T47D (cell line): Measurements from ENCODE around the gene IL1RAP.

ENCODE experiments used
- DNase-seq, 2 experiments: peaks; one replicate each; pipeline versions ENCODE4 v3.0.0 to v3.0.0-alpha.2; 2011 to 2012; ENCODE audit warnings: low read depth in 1 of 2, low spot score in 1 of 2
- JUND ChIP-seq: IDR thresholded peaks from 2 replicates; pipeline ENCODE4 v1.6.1; 2012; ENCODE audit warnings: low read depth
- in situ Hi-C: cut with HindIII; loops from 2 replicates; pipeline ENCODE4 v1.10.0; 2016; ENCODE audit warnings: low sequenced_read_pairs, low pct_unique_long_range_greater_than_20kb

The IL1RAP gene

DNA sequence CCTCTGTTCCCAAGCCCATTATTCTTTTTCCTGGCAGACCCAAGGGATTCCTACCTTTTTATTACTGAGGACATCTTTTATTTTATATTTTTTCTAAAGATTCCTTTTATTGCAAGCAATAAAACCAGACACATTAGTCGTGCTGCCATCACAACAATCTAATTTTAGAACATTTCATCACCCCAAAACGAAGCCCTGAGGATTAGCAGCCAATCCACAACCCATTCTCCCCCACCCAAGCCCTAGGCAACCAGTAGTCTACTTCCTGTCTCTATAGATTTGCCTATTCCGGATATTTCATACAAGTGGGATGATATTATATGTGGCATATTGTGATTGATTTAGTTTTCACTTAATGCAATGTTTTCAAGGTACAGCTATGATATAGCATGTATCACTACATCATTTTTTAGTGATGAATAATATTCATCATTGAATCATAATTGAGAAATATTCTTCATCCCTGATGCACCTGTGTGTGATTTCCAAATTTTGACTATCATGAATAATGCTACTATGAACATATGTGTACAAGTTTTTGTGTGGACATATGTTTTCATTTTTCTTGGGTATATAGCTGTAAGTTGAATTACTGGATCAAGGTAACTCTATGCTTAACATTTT, 65.7 kb downstream of the IL1RAP start:
- DNase-seq: no peak
- TF ChIP-seq JUND: no peak
- in situ Hi-C loops: no loop called here

DNA sequence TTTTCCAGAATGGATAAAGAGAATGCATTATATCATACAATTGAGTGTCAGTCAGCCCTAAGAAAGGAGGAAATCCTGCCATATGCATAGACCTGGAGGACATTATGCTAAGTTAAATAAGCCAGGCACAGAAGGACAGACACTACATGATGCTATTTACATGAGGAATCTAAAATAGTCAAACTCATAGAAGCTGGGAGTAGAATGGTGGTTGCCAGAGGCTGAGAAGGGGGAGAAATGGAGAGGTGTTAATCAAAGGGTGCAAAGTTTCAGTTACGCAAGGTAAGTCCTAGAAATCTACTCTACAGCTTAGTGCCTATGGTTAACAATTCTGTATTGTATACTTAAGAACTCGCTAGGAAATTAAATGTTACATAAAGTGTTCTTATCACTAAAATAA, 66.5 kb downstream of the IL1RAP start:
- in situ Hi-C loops: no loop called here
- no peak for DNase-seq
- no peak for TF ChIP-seq JUND

DNA sequence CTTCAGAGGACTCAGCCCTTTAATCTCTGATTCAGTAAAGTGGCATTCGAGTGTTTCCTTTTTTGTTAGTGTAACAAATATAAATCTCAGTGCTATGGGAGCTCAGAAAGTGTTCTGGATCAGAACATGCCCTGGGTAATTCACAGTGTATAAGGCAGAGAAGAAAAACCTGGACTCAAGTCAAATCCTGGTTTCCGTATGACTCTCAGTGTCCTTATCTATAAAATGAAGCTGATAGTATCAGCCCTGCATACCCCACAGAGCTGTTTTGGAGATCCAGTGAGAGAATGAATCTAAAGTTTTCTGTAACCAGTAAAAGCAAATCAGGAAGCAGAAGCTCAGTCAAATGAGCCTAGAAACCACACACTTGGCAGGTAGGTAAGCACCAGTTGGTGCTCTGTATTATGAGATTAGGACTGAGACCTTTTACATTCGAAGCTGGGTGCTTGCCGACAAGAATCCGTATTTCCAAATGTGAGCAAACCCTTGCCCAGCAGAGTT, 67.2 kb downstream of the IL1RAP start:
- no peak for TF ChIP-seq JUND
- DNase-seq: no peak
- in situ Hi-C loops: no loop called here

DNA sequence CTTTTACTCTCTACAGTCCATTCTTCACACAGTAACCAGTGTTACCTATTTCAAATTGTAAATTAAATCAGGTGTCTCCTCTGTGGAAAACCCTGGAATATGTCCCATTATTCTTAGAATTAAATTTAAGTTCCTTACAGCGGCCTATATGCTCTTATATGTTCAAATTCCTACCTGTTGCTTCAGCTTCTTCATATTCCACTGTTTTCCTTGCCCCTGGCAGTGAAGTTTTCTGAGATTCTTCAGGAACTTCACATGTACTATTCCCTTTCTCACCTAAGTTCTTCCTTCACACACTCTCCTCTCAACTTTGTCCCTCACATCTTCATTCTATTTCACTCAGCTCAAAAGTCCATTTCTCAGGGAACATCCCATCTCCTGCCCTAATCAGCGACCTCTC, 68.8 kb downstream of the IL1RAP start:
- no peak for DNase-seq
- in situ Hi-C loops: no loop called here
- no peak for TF ChIP-seq JUND

DNA sequence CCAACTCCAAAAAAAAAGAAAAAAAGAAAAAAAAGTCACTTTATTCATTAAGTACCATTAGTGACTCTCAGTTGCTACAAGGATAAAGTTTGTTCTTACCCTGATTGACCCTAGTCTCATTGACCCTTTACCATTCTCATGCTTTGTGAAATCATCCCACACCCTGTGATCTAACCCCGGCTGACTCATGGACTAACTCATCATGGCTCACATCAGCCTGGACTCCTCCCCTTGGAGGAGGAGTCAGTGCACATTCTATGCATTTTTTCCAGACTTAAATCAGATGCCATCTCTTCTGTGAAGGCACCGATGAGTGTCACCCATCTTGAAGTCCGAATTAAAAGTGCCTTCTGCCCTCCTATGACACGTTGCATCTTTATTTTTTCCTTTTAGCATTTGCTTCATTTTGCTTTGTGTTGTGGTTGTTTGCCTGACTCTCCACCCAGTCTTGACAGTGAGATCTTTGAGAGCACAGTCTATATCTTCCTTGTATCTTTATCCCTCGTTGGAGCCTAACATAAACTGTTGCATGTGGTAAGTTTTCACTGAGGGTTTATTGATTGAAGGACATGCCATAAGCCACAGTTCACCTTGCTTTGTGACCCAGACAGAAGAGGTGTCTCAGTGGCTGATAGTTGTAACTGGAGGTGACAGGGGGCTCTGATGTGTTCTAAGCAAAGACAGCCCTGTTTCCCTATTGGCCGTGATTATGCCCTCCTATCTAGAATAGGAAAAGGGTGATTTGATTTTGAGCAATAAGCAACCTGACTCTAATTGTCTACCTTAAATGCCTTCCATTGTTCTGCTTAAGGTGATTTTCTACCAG, 72.1 kb downstream of the IL1RAP start:
- in situ Hi-C loops: no loop called here
- peak in 1 of 2 experiments; percentile 87 for DNase-seq

DNA sequence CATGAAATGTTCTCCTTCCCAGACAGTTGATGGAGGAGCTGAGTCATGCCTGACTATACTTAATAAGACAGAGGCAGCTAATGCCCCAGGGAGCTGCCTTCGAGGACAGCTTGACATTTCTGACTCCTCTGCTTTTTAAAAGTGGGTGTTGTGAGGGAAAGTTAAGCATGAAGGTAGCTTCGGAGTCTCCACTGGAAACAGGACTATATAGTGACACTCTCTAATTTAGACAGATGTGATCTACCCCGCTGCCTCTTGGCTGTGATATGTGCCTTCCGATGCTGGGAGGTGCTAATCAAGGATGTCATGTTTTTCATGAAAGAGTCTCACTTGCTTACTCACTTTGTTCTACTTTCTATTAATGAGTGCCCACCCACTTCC, 72.7 kb downstream of the IL1RAP start:
- TF ChIP-seq JUND: no peak
- in situ Hi-C loops: no loop called here
- peak in 1 of 2 experiments; percentile 73 for DNase-seq

More for the DNA sequence above, 72.1 kb downstream of the IL1RAP start:
- TF ChIP-seq JUND: no peak

DNA sequence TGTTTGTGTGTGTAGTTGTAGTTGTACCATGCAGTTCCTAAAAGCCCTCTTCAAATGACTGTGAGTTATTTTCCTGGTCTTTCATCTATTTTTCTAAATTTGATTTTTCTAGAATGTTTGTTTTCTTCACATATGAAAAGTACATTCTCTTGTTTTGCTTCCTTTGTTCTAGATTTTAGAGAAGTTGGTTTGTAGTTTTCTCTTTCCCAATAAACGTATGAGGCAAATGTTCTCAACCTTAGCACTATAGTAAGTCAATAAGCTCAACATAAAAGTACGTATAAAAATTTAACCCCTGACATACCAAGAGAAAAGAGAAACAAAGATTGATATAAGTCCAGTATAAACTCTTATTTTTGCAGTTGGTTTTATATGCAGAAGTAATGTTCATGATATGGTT, 74.7 kb downstream of the IL1RAP start:
- DNase-seq: no peak
- in situ Hi-C loops: no loop called here
- no peak for TF ChIP-seq JUND

DNA sequence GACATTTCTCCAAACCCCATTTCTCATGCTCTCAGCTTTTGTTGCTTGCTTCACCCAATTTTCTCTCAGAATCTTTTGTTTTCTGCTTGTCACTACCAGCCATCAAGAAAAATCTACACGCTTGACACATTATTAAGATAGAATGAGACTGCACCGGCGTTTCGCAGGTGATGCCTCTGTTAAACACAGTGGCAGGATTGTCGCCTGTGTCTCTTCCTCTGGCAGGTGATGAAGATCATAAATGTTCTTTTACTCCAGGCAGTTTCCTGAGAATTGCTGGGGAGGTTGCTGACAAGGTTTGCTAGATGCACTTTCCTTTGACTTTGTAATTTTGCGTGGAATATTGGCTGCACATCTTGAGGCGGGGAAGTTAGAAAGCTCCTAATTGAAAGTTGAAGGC, 75.4 kb downstream of the IL1RAP start:
- no peak for TF ChIP-seq JUND
- in situ Hi-C loops: no loop called here

DNA sequence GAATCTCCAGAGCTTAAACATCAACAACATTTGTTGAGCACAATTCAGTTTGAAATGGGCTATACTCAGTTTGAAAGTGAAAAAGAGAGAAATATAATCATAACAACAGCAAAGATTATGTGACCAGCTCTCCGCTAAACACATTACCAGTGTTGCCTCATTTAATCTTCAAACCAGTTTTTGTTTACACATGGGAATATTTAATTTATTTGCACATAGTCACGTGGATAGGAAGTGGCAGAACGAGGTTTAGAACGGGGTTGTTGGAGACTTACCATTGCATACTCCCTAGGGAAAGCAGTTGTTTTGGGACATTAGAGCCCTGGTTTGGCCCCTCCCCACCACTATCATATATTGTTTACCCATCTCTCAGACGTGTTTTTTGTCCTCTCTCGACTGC, 77.2 kb downstream of the IL1RAP start:
- peak; percentile 58 to 97 for DNase-seq
- in situ Hi-C loops: no loop called here

More for the DNA sequence above, 75.4 kb downstream of the IL1RAP start:
- no peak for DNase-seq

DNA sequence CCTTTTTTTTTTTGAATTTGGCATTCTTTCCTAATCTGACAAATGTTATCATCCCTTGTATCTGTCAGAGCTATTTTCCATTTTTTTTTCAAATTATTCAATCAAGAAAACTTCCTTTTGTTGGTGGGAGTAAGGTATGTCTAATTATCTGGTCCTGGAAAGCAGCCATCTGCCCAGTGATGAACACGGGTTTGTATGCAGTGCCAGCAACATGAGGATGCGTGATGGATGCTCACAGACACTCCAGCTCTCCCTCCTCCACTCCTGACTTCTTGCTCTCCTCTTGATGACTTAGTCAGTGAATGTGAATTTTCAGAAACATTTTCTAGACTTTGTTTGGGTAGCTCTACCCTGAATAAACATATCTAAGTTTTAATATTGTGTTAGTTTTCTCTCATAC, 79.2 kb downstream of the IL1RAP start:
- in situ Hi-C loops: no loop called here
- no peak for DNase-seq
- no peak for TF ChIP-seq JUND

More for the DNA sequence above, 77.2 kb downstream of the IL1RAP start:
- TF ChIP-seq JUND: peak; percentile 71; the same call in 1 of the 2 replicates

DNA sequence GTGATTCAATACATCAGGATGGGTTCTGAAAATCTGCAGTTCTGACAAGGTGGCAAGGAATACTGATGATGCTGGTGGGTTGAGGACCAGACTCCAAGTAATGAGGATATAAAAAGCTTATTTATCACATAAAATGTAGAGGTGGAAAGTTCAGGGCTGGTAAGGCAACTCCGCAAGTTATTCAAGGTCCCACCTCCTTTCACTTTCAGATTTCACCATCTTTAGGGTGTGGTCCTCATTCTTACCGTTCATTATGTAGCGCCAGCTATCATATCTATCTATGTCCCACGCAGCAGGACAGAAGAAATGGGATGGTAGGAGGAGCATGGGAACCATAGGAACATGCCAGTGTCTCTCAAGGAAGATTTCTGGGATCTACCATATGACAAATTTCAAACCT, 80.3 kb downstream of the IL1RAP start:
- no peak for DNase-seq
- in situ Hi-C loops: no loop called here
- TF ChIP-seq JUND: no peak

DNA sequence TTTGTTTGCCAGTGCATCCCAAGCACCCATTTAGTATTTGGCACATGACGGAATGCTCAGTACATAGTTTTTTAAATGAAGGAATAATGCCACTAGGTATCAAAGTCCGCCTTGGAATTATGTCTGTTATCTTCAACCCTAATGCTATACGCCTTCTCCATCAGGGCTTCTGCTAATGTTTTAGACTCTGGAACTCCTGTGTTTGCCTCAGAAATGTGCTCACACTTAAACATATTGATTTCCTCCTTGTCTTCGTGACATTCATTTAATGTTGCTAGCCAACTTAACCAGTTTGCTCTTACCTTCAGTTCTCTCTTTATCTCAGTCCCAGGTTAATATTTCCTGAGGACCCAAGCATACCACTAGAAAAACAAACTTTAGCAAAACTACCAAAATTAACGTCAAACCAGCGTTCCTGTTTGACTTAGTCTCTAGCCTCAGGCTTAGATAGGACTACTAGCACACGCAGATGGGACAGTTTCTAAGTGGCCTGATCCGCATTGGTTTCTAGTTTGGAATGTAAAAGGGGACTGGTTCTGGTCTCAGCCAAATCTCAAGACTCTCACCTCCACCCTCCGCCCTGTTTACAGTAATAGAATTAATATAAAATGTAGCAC, 81.4 kb downstream of the IL1RAP start:
- no peak for DNase-seq
- in situ Hi-C loops: no loop called here
- no peak for TF ChIP-seq JUND

DNA sequence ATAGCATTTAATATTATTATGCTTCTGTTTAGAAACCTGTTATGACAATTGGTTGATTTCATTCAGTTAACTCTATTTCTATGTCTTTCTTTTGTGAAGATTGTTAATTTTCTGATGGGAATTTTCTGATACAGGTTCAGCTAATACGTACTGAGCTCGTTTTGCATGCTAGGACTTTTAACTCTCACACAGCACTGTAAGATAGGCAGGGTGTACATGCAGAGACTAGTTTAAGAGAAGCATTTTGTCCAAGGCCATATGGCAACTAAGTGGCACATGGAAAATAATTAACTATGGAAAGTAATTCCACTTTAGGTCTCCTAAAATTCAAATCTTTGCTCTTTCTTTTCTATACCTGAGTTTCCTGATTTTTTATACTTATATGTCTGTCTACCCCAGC, 81.9 kb downstream of the IL1RAP start:
- in situ Hi-C loops: no loop called here
- TF ChIP-seq JUND: no peak
- no peak for DNase-seq
